OCI-LY3 (cell line): Measurements from ENCODE around the gene ADARB1.

Source experiments
- EZH2phosphoT487 ChIP-seq: fragments of 200-600 bp; shearing (Covaris generic); IDR thresholded peaks from 2 replicates; pipeline ENCODE4 v1.6.1; 2018; ENCODE audit warnings: antibody characterized with exemption, mixed run types, low read depth
- TF ChIP-seq, protein P1 (sequence below): fragments of 200-600, 300-600 bp; sonication (generic); IDR thresholded peaks from 2 replicates; pipeline ENCODE4 v1.5.1; 2014; ENCODE audit warnings: antibody characterized with exemption, low read length, low read depth

DNA sequence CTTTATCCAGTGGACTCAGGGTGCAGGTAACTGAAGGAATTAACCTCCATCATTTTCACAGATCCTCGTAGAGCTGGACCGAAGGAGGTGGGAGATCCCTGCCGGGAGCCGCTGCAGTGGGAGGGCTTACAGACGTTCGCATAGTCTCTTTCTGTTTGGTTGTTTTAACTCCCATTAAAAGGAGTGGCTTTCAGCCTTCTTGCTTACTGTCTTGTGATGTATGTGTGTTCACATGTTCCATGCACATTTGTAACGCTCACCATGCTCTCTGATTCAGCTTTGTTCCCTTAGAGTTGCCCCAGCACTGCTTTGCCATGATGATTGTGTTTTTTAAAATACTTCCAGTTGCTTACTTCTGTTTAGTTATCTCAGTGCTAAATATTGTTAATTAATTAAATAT is 85.8 kb downstream of the ADARB1 start:
- TF ChIP-seq, protein P1, sequence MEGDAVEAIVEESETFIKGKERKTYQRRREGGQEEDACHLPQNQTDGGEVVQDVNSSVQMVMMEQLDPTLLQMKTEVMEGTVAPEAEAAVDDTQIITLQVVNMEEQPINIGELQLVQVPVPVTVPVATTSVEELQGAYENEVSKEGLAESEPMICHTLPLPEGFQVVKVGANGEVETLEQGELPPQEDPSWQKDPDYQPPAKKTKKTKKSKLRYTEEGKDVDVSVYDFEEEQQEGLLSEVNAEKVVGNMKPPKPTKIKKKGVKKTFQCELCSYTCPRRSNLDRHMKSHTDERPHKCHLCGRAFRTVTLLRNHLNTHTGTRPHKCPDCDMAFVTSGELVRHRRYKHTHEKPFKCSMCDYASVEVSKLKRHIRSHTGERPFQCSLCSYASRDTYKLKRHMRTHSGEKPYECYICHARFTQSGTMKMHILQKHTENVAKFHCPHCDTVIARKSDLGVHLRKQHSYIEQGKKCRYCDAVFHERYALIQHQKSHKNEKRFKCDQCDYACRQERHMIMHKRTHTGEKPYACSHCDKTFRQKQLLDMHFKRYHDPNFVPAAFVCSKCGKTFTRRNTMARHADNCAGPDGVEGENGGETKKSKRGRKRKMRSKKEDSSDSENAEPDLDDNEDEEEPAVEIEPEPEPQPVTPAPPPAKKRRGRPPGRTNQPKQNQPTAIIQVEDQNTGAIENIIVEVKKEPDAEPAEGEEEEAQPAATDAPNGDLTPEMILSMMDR: no peak
- TF ChIP-seq EZH2phosphoT487: no peak
